Measurements from ENCODE around the gene ACTL7A.

Gene ACTL7A

GRCh38 chr9:108889649-108890067 lies 27.6 kb downstream of the ACTL7A start:
- H3K27ac ChIP-seq (ENCODE audit: extremely low read depth, low read depth, low read length) = no peak overlapping the region
- ChIA-PET CTCF (interaction anchor here (0.6 to 1.2 kb wide), 3 partner anchors 456 to 992 kb away, joined by 3 to 6 read pairs (median 3); no protein-coding TSS in a partner anchor), POLR2A (no interaction called here)
- 0 out of 2 replicates have a peak, but pooled peaks cover 2% of the 10 kb centered on the region for H3K4me1 ChIP-seq (ENCODE audit: control insufficient read depth, insufficient read depth, low read length)
- no peak for TF ChIP-seq ZNF112 (tag by site-specific recombination; IDR thresholded peaks at IDR 0.05)
- TF ChIP-seq ZNF658 (tag by site-specific recombination; IDR thresholded peaks at IDR 0.05) = no peak
- TF ChIP-seq ZEB2 (tag by site-specific recombination; IDR thresholded peaks at IDR 0.05) = no peak
- no peak for TF ChIP-seq ZNF239 (tag by site-specific recombination; IDR thresholded peaks at IDR 0.05)
- no peak for TF ChIP-seq PRDM2 (tag by site-specific recombination; IDR thresholded peaks at IDR 0.05; ENCODE audit: borderline replicate concordance)
- TF ChIP-seq ZNF585B (tag by site-specific recombination; IDR thresholded peaks at IDR 0.05) = no peak
- peak; percentile 60 for TF ChIP-seq ZNF654 (tag by site-specific recombination; IDR thresholded peaks at IDR 0.05; ENCODE audit: low read depth)
- TF ChIP-seq ZNF670 (tag by site-specific recombination; IDR thresholded peaks at IDR 0.05; ENCODE audit: low read depth) = no peak
- no peak overlapping the region for H3K4me3 ChIP-seq (ENCODE audit: low read depth, low read length)
- no peaks in the 10 kb centered on the region for H3K9me3 ChIP-seq (ENCODE audit: control insufficient read depth, insufficient read depth, low read depth, low read length)
- peaks cover 3 to 73% of the 10 kb centered on the region in 2 experiments; a peak in 2 of 3 replicates for H3K36me3 ChIP-seq (ENCODE audit: control insufficient read depth in 2 of 2, insufficient read depth in 1 of 2, low read length in 2 of 2)

- no peak overlapping the region for H3K4me3 ChIP-seq (ENCODE audit: low read depth, low read length)
- ChIA-PET CTCF (no interaction called here), POLR2A (no interaction called here)
- peaks cover 16 to 98% of the 10 kb centered on the region in 2 experiments for H3K36me3 ChIP-seq (ENCODE audit: control insufficient read depth in 2 of 2, insufficient read depth in 1 of 2, low read length in 2 of 2)
- TF ChIP-seq ZNF221 (tag by site-specific recombination; IDR thresholded peaks at IDR 0.05; ENCODE audit: borderline replicate concordance) = no peak
- no peak for TF ChIP-seq ZFHX2 (tag by site-specific recombination; conservative IDR thresholded peaks at IDR 0.05)
- TF ChIP-seq OSR2 (tag by site-specific recombination; IDR thresholded peaks at IDR 0.05) = no peak
- TF ChIP-seq GLIS2 (tag by site-specific recombination; IDR thresholded peaks at IDR 0.05) = no peak
- TF ChIP-seq ZNF626 (tag by site-specific recombination; IDR thresholded peaks at IDR 0.05) = no peak
- no peak for TF ChIP-seq BCL6B (tag by site-specific recombination; IDR thresholded peaks at IDR 0.05)
- no peak for TF ChIP-seq ZNF561 (tag by site-specific recombination; IDR thresholded peaks at IDR 0.05; ENCODE audit: borderline replicate concordance)
- no peak for TF ChIP-seq SCRT1 (tag by site-specific recombination; IDR thresholded peaks at IDR 0.05; ENCODE audit: borderline replicate concordance)
- no peak for TF ChIP-seq ZNF776 (tag by site-specific recombination; IDR thresholded peaks at IDR 0.05; ENCODE audit: borderline replicate concordance)
- no peaks in the 10 kb centered on the region for H3K9me3 ChIP-seq (ENCODE audit: control insufficient read depth, insufficient read depth, low read depth, low read length)
- no peaks in the 10 kb centered on the region for H3K4me1 ChIP-seq (ENCODE audit: control insufficient read depth, insufficient read depth, low read length)
- H3K27ac ChIP-seq (ENCODE audit: extremely low read depth, low read depth, low read length) = no peak overlapping the region
These were observed 32.3 kb downstream of the ACTL7A start for GRCh38 chr9:108894225-108894997.

Measured in HEK293 (cell line).